ENCODE data around the gene HIPK3. TPM values are rescaled to one million over a fixed set of nuclear protein-coding genes. Genes with fewer than 3 reads are reported as not detected.
"Not testable (repeated sequence)": the region's sequence is repeated elsewhere in the genome, so short reads cannot be mapped to it uniquely, and the experiment has no call there.

Gene HIPK3
- total RNA-seq, 1 experiment from 2014 or later = 37.8 TPM

- DNase-seq (ENCODE audit: low read depth, low spot score) = no peak
These were observed 959 bp upstream of the HIPK3 start for GRCh38 chr11:33256031-33256812.

GRCh38 chr11:33256813-33257159 is 395 bp upstream of the HIPK3 start:
- DNase-seq (ENCODE audit: low read depth, low spot score) = no peak
- in situ Hi-C loops (cut with HindIII; ENCODE audit: low pct_unique_long_range_greater_than_20kb, low sequenced_read_pairs) = no loop called here

More at GRCh38 chr11:33256031-33256812, 959 bp upstream of the HIPK3 start:
- in situ Hi-C loops (cut with HindIII; ENCODE audit: low pct_unique_long_range_greater_than_20kb, low sequenced_read_pairs) = no loop called here

- in situ Hi-C loops (cut with HindIII; ENCODE audit: low pct_unique_long_range_greater_than_20kb, low sequenced_read_pairs) = no loop called here
These were observed 883 bp downstream of the HIPK3 start for GRCh38 chr11:33257897-33258630.

GRCh38 chr11:33258631-33259205 is 1.5 kb downstream of the HIPK3 start:
- DNase-seq (ENCODE audit: low read depth, low spot score) = no peak
- in situ Hi-C loops (cut with HindIII; ENCODE audit: low pct_unique_long_range_greater_than_20kb, low sequenced_read_pairs) = no loop called here

More at GRCh38 chr11:33257897-33258630, 883 bp downstream of the HIPK3 start:
- peak; percentile 86 for DNase-seq (ENCODE audit: low read depth, low spot score)

GRCh38 chr11:33259869-33260268 is 2.7 kb downstream of the HIPK3 start:
- DNase-seq (ENCODE audit: low read depth, low spot score) = no peak
- in situ Hi-C loops (cut with HindIII; ENCODE audit: low pct_unique_long_range_greater_than_20kb, low sequenced_read_pairs) = no loop called here

GRCh38 chr11:33261350-33261749 is 4.2 kb downstream of the HIPK3 start:
- in situ Hi-C loops (cut with HindIII; ENCODE audit: low pct_unique_long_range_greater_than_20kb, low sequenced_read_pairs); DNase-seq (ENCODE audit: low read depth, low spot score): not testable (repeated sequence)

- in situ Hi-C loops (cut with HindIII; ENCODE audit: low pct_unique_long_range_greater_than_20kb, low sequenced_read_pairs) = no loop called here
- peak; percentile 41 for DNase-seq (ENCODE audit: low read depth, low spot score)
These were observed 4.9 kb downstream of the HIPK3 start for GRCh38 chr11:33262011-33262645.

- in situ Hi-C loops (cut with HindIII; ENCODE audit: low pct_unique_long_range_greater_than_20kb, low sequenced_read_pairs) = no loop called here
These were observed 6.4 kb downstream of the HIPK3 start for GRCh38 chr11:33263549-33263948.

GRCh38 chr11:33264926-33265325 is 7.7 kb downstream of the HIPK3 start:
- in situ Hi-C loops (cut with HindIII; ENCODE audit: low pct_unique_long_range_greater_than_20kb, low sequenced_read_pairs) = no loop called here
- no peak for DNase-seq (ENCODE audit: low read depth, low spot score)

More at GRCh38 chr11:33263549-33263948, 6.4 kb downstream of the HIPK3 start:
- DNase-seq (ENCODE audit: low read depth, low spot score) = peak; percentile 76

GRCh38 chr11:33266393-33267215 is 9.4 kb downstream of the HIPK3 start:
- in situ Hi-C loops (cut with HindIII; ENCODE audit: low pct_unique_long_range_greater_than_20kb, low sequenced_read_pairs) = no loop called here
- DNase-seq (ENCODE audit: low read depth, low spot score) = peak; percentile 22

GRCh38 chr11:33268945-33269540 is 11.9 kb downstream of the HIPK3 start:
- in situ Hi-C loops (cut with HindIII; ENCODE audit: low pct_unique_long_range_greater_than_20kb, low sequenced_read_pairs) = no loop called here
- DNase-seq (ENCODE audit: low read depth, low spot score) = no peak

GRCh38 chr11:33269822-33270221 is 12.6 kb downstream of the HIPK3 start:
- in situ Hi-C loops (cut with HindIII; ENCODE audit: low pct_unique_long_range_greater_than_20kb, low sequenced_read_pairs) = no loop called here
- no peak for DNase-seq (ENCODE audit: low read depth, low spot score)

GRCh38 chr11:33271059-33271458 is 13.9 kb downstream of the HIPK3 start:
- DNase-seq (ENCODE audit: low read depth, low spot score) = no peak
- in situ Hi-C loops (cut with HindIII; ENCODE audit: low pct_unique_long_range_greater_than_20kb, low sequenced_read_pairs) = no loop called here

GRCh38 chr11:33272338-33273107 is 15.3 kb downstream of the HIPK3 start:
- DNase-seq (ENCODE audit: low read depth, low spot score) = no peak
- in situ Hi-C loops (cut with HindIII; ENCODE audit: low pct_unique_long_range_greater_than_20kb, low sequenced_read_pairs) = no loop called here

GRCh38 chr11:33273656-33274055 is 16.5 kb downstream of the HIPK3 start:
- in situ Hi-C loops (cut with HindIII; ENCODE audit: low pct_unique_long_range_greater_than_20kb, low sequenced_read_pairs) = no loop called here
- DNase-seq (ENCODE audit: low read depth, low spot score) = no peak

GRCh38 chr11:33280411-33280810 is 23.2 kb downstream of the HIPK3 start:
- in situ Hi-C loops (cut with HindIII; ENCODE audit: low pct_unique_long_range_greater_than_20kb, low sequenced_read_pairs) = no loop called here
- no peak for DNase-seq (ENCODE audit: low read depth, low spot score)

Measured in SK-MEL-5 (cell line).